AG04450 (cell line): ENCODE measurements around the gene GSG1L2. TPM values are rescaled to one million over a fixed set of nuclear protein-coding genes. Genes with fewer than 3 reads are reported as not detected.

ENCODE experiments used
- CTCF ChIA-PET: fragments of 300-600, 350-600 bp; formaldehyde crosslinking; extraction: SDS; loops from one replicate; lab custom pipeline; 2022; ENCODE audit warnings: antibody characterized with exemption, inconsistent platforms; lab: Charles Lee
- POLR2A ChIA-PET: fragments of 350-600 bp; formaldehyde crosslinking; extraction: SDS; loops from one replicate; lab custom pipeline; 2021; ENCODE audit warnings: antibody characterized with exemption, inconsistent platforms; lab: Yijun Ruan, JAX
- DNase-seq: peaks from one replicate; pipeline ENCODE4 v3.0.0-alpha.2; 2011; ENCODE audit warnings: low read depth, low spot score
- H3K27ac ChIP-seq: one replicate; pipeline ENCODE4 v1.5.1; 2012; ENCODE audit warnings: low read depth, low read length, control low read depth
- H3K27me3 ChIP-seq: one replicate; pipeline ENCODE4 v1.6.0; 2012; ENCODE audit warnings: low read length; ENCODE audit not compliant: control insufficient read depth, insufficient read depth
- H3K4me3 ChIP-seq: 2 replicates; pipeline ENCODE4 v1.5.1; 2011; ENCODE audit warnings: mild to moderate bottlenecking, low read depth, low read length, control low read depth
- H3K9me3 ChIP-seq: 2 replicates; pipeline ENCODE4 v1.5.1; 2012; ENCODE audit warnings: low read length; ENCODE audit not compliant: control insufficient read depth, insufficient read depth
- polyA plus RNA-seq: library from polyadenylated mRNA; depleted of rRNA; stranded (reverse); fragments of >200 nt; gene quantifications from 2 replicates; pipeline ENCODE4 v1.2.3, GENCODE V29; 2011; rRNA removed
- TF ChIP-seq, protein P1 (sequence below): IDR thresholded peaks from 2 replicates; pipeline ENCODE4 v1.5.1; 2011; ENCODE audit warnings: low read depth, low read length, control low read depth, inconsistent platforms

The GSG1L2 gene
- polyA plus RNA-seq, 1 experiment: not detected

GRCh38 chr17:9765322-9765721 is 56.6 kb downstream of the GSG1L2 start:
- DNase-seq: no peak
- ChIA-PET CTCF (interaction anchor here (0.6 kb wide), 1 partner anchor 27 kb away, joined by 3 read pairs; no protein-coding TSS in a partner anchor), POLR2A (no interaction called here)
- Histone ChIP-seq H3K27ac (no peak overlapping the region), H3K4me3 (no peak overlapping the region), H3K9me3 (peaks cover 20% of the 10 kb centered on the region), H3K27me3 (no peaks in the 10 kb centered on the region)
- TF ChIP-seq, protein P1, sequence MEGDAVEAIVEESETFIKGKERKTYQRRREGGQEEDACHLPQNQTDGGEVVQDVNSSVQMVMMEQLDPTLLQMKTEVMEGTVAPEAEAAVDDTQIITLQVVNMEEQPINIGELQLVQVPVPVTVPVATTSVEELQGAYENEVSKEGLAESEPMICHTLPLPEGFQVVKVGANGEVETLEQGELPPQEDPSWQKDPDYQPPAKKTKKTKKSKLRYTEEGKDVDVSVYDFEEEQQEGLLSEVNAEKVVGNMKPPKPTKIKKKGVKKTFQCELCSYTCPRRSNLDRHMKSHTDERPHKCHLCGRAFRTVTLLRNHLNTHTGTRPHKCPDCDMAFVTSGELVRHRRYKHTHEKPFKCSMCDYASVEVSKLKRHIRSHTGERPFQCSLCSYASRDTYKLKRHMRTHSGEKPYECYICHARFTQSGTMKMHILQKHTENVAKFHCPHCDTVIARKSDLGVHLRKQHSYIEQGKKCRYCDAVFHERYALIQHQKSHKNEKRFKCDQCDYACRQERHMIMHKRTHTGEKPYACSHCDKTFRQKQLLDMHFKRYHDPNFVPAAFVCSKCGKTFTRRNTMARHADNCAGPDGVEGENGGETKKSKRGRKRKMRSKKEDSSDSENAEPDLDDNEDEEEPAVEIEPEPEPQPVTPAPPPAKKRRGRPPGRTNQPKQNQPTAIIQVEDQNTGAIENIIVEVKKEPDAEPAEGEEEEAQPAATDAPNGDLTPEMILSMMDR: no peak

DNA sequence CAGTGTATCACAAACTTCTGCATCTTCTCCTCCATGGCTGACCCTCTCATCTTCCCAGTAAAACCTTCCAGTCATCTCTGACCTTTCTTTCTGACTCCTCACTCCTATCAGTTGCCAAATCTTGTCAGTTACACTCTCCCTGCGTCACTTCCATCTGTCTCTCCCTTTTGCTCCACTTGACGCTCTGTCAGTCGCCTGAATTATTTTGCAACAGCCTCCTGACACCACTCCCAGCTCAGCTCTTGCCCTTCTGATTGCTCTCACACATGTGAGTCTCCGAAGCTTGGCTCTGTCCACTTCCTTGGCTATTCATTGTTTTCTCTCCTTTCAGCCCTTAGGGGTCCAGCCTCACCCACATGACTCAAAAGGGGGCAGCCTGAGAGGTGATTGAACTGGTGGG is 58.2 kb downstream of the GSG1L2 start:
- TF ChIP-seq, protein P1: no peak
- CTCF ChIA-PET: no interaction called here
- Histone ChIP-seq H3K9me3 (peaks cover 14% of the 10 kb centered on the region), H3K27me3 (no peaks in the 10 kb centered on the region), H3K27ac (no peak overlapping the region), H3K4me3 (no peak overlapping the region)
- DNase-seq: no peak
- POLR2A ChIA-PET: no interaction called here

- ChIA-PET POLR2A (no interaction called here), CTCF (no interaction called here)
These were observed 61.6 kb downstream of the GSG1L2 start for GRCh38 chr17:9760266-9760665.

GRCh38 chr17:9755083-9755482 is 66.8 kb downstream of the GSG1L2 start:
- DNase-seq: no peak
- ChIA-PET POLR2A (no interaction called here), CTCF (no interaction called here)
- no peak overlapping the region for H3K4me3 ChIP-seq
- H3K27me3 ChIP-seq: no peaks in the 10 kb centered on the region
- H3K9me3 ChIP-seq: peaks cover 13% of the 10 kb centered on the region
- no peak overlapping the region for H3K27ac ChIP-seq
- TF ChIP-seq, protein P1: no peak

More at GRCh38 chr17:9760266-9760665, 61.6 kb downstream of the GSG1L2 start:
- no peak for DNase-seq
- H3K27ac ChIP-seq: no peak overlapping the region
- TF ChIP-seq, protein P1: no peak
- H3K27me3 ChIP-seq: no peaks in the 10 kb centered on the region
- H3K9me3 ChIP-seq: peaks cover 10% of the 10 kb centered on the region
- no peak overlapping the region for H3K4me3 ChIP-seq

Other genes with a start within 250 kb of the GSG1L2 start
- gene STX8, start 246.3 kb downstream of the GSG1L2 start, polyA plus RNA-seq: 89.6 and 103 TPM in 2 replicates
- not detected in 2 replicates for gene CFAP52, start 245.4 kb downstream of the GSG1L2 start, polyA plus RNA-seq
- not detected in 2 replicates for gene USP43, start 176.6 kb downstream of the GSG1L2 start, polyA plus RNA-seq
- not detected in 2 replicates for gene DHRS7C, start 30.5 kb downstream of the GSG1L2 start, polyA plus RNA-seq
- 0.63 and 0.65 TPM in 2 replicates for gene GLP2R, start 3.8 kb upstream of the GSG1L2 start, polyA plus RNA-seq
- gene RCVRN, start 83.2 kb upstream of the GSG1L2 start, polyA plus RNA-seq: 0.29 TPM in 1 of 2 replicates, not detected in the other